AG09319 (cell line): ENCODE results near the gene CDYL.

Source experiments
- DNase-seq: peaks from one replicate; pipeline ENCODE4 v3.0.0-alpha.2; 2010; ENCODE audit warnings: low read depth; ENCODE audit errors: extremely low read depth
- CTCF ChIP-seq: IDR thresholded peaks from 2 replicates; pipeline ENCODE4 v1.5.1; 2011; ENCODE audit warnings: low read depth, mild to moderate bottlenecking, inconsistent platforms, low read length, moderate library complexity

CDYL gene

GRCh38 chr6:4956625-4957024, 180.4 kb downstream of the CDYL start:
- no peak for TF ChIP-seq CTCF
- DNase-seq, result no peak

GRCh38 chr6:4957521-4958231, 181.5 kb downstream of the CDYL start:
- no peak for DNase-seq
- peak; percentile 10 for TF ChIP-seq CTCF

GRCh38 chr6:4958624-4959023, 182.4 kb downstream of the CDYL start:
- no peak for TF ChIP-seq CTCF
- DNase-seq, result no peak

GRCh38 chr6:4961322-4962168, 185.3 kb downstream of the CDYL start:
- no peak for TF ChIP-seq CTCF
- DNase-seq, result no peak

- TF ChIP-seq CTCF, result no peak
- no peak for DNase-seq
Measured at GRCh38 chr6:4962905-4963304, 186.7 kb downstream of the CDYL start.

GRCh38 chr6:4964675-4965561, 188.7 kb downstream of the CDYL start:
- no peak for TF ChIP-seq CTCF
- no peak for DNase-seq
